Fibroblast of skin of right quadriceps (primary cell): Measurements from ENCODE around the gene HOXB13.
"Not testable (repeated sequence)": the region's sequence is repeated elsewhere in the genome, so short reads cannot be mapped to it uniquely, and the experiment has no call there.

ENCODE experiments used
- DNase-seq: peaks from one replicate; pipeline ENCODE4 v3.0.0-alpha.2; 2013

The HOXB13 gene

GRCh38 chr17:48726114-48726915 is 2.2 kb downstream of the HOXB13 start:
- DNase-seq: no peak

- no peak for DNase-seq
Observed at GRCh38 chr17:48725288-48726064, 3.1 kb downstream of the HOXB13 start.

- no peak for DNase-seq
Observed at GRCh38 chr17:48725004-48725287, 3.6 kb downstream of the HOXB13 start.

GRCh38 chr17:48724251-48725003 is 4.1 kb downstream of the HOXB13 start:
- peak; percentile 62 for DNase-seq

DNA sequence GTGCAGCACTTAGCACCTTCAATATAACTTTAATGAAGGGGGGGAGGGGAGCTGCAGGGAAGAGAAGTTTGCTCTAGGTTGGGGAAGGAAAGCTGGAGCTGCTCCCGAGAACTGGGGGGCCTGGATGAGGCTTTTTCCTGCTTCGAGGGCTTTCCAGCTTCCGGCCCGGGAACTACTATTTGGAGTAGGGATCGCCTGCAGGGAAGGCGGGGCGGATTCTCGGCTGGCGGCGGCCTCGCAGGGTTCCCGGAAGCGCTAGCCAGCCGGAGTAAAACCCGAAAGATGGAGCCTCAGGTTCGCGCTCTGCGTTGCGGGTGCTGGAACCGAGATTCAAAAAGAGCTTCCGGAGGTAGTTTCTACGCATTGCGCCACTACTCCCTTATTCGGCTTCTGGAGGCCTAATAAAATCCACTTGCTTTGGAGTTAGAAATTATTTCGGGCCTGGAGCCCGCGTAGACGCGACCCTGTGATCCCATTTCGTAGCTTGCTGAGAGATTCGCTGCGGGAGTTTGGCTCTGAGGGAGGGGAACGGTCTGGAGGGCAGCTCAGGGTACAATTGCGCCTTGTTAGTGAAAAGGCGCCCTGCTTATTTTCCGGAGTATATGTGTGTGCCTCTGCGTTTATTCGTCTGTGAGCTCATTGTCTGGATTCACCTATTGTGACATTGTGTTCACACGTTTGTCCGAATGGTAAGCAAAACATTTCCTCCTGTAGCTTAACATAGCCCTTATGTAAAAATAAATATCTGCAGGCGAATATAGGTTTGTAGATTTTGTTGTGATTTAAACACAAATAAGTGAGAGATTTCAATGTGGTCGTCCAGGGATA is 4.9 kb downstream of the HOXB13 start:
- DNase-seq: peak; percentile 14

DNA sequence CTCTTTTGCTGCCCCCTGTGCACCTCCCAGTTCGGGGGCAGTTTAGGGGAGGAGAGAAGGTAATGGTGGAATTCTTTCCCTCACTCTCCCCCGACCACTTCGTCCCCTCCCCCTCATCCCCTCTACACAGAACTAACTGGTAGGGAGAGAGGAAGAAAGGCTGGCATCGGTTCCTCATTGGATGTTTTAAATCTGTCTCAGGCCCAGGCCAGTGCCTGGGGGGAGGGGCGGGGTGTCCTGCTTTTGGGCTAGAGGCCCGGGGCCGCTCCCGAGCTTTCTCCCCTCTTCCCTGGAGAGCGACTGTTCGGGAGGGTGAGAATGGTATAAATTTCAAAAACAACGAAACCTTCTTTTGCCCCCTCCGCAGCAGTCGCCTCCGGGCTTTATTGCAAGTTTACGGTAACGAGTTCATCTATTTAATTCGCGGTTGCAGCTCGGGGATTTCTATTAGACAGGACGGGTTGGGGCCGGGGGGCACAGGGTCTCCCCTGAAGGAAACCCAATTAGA is 5.6 kb downstream of the HOXB13 start, which contains the start of gene PRAC2:
PRAC2 (plus strand) TSS at position 271 of the 508 bp plus-strand sequence. CDS start 1,226 bp downstream, outside the sequence.
- DNase-seq: no peak

GRCh38 chr17:48722201-48722907 is 6.2 kb downstream of the HOXB13 start, which contains the start of gene PRAC1:
TSS of gene PRAC1 (minus strand) at chr17:48722518. CDS start at chr17:48722392, 126 bp downstream.
- no peak for DNase-seq

DNA sequence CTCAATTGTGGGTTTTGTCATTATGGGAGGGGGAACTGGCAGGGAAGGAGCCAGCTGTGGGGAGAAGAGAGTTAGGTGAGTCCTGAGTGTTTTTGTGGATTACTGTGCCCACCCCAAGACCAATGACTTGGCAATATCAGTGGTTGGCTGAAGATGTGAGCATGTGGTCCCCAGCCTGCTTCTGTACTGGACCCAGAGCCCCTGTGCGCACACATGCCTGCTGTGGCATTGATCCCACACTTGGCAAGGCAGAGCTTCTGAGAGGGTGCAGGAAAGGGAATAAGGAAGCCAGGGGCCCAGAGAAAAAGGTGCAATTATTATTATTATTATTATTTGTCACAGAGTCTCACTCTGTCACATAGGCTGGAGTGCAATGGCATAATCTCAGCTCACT is 7.5 kb downstream of the HOXB13 start:
- no peak for DNase-seq

DNA sequence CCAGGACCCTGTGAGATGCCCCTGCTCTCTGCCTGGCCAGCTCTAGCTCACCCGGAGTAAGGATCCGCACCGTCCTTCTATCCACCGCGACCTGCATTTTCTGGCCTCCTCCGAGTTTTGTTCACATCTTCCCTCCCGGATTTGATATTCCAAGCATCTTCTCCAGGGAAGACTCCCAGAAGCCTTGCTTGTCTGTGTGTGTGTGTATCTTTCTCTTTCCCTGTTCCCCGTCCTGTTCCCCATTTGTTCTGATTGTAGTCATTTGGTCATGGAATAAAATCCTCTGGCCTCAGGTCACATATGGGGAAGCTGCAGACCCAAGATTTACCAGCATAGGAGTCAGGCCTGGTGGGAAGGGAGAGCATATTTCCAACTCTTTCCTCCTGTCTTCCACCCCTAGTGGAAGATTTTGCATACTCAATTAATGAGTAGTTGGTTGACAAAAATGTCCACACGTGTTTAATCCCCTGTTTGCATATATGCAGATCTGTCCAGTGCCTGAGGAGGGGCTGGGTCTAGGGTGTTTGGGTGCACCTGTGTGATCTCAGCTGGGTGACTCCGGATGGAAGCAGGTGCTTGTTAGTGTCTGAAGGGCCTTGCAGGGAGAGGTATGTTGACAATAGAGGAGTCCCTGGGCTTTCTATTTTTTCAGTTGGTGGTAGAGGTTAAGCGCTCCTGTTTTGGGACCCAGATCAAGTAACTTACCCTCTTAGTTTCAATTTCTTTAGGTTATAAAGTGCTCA is 8.1 kb downstream of the HOXB13 start:
- no peak for DNase-seq

DNA sequence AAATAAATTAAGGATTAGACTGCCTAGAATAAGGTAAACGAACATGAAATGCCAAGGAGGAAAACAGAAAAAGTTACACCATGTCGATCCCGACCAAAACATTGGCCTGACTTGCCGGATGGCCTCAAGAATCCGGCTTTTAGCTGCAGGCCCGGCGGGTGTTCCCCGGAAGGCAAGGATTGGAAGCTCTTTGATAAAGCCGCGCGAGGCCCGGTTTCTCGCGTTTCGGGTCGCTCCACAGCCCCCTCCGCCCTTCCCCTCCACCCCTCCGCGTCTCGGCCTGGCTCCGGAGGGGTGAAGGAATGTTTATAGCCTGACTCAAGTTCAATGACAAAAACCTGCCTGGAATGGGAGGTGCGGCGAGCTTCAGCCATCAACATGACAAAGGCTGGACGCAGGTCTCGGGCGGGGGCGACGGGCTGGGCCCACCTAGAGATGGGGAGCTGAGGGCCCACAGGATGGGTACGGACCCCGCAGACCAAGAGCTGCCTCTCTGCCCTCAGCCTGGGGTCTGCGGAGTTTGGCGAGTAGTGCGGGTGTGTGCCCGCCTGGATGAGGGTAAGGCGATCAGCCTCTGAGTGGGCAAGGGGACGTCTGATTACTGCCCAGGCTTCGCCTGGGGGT is 8.8 kb downstream of the HOXB13 start:
- DNase-seq: peak; percentile 44

- DNase-seq: peak; percentile 14
Observed at GRCh38 chr17:48718761-48719641, 9.5 kb downstream of the HOXB13 start.

DNA sequence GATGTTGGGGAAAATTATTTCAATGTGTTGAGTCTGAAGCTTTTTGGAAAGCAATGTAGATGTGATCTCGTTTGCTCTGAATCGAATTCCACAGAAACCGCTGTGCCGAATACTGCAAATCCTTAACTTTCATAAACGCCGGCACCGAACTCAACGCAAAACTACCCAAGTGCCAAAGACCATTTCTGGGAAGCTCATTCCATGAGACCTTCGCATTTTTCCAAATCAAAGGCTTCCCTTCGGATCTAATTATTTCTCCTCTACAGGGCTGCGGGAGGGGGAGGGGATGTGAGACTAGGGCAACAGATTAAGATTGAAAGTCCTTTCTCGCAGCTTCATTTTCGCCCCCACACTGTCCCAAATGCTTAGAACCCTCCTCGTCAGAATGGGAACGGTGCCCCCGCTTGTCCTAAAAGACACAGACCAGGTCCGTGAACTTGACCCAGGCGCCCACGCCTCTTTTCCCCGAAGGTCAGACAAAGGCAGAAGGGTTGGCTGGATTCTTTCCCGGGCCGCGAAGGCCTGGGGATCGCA is 10.3 kb downstream of the HOXB13 start:
- peak; percentile 72 for DNase-seq

GRCh38 chr17:48717367-48718226 is 11.0 kb downstream of the HOXB13 start:
- no peak for DNase-seq

- DNase-seq: not testable (repeated sequence)
Observed at GRCh38 chr17:48716549-48716948, 12.0 kb downstream of the HOXB13 start.

GRCh38 chr17:48715496-48716399 is 12.8 kb downstream of the HOXB13 start:
- no peak for DNase-seq

GRCh38 chr17:48711128-48711527 is 17.4 kb downstream of the HOXB13 start:
- DNase-seq: no peak
